SH-SY5Y (cell line): Measurements from ENCODE around the gene CCDC102A.

Experiments
- GATA2 ChIP-seq: IDR thresholded peaks from 2 replicates; pipeline ENCODE4 v1.6.1; 2011; ENCODE audit warnings: mild to moderate bottlenecking, low read depth, low read length
- GATA3 ChIP-seq: IDR thresholded peaks from 2 replicates; pipeline ENCODE4 v1.6.1; 2011; ENCODE audit warnings: low read depth, mild to moderate bottlenecking, low read length, moderate library complexity

GRCh38 chr16:57530104-57530521 lies 6.3 kb downstream of the CCDC102A start:
- TF ChIP-seq GATA2 (no peak), GATA3 (no peak)
